GM21447 (cell line): ENCODE results near the gene SNX22.

Experiments used
- ATAC-seq: cut with Tn5 transposase; IDR thresholded peaks from one replicate; pipeline ENCODE4 v1.9.1; 2021; ENCODE audit not compliant: unreplicated experiment

The SNX22 gene

GRCh38 chr15:64193971-64194370 is 42.4 kb downstream of the SNX22 start:
- no peak for ATAC-seq

GRCh38 chr15:64197425-64197824 is 45.9 kb downstream of the SNX22 start:
- ATAC-seq: no peak

- no peak for ATAC-seq
Observed at GRCh38 chr15:64205202-64205601, 53.7 kb downstream of the SNX22 start.
